Neural cell (in vitro differentiated cells): ENCODE results near the gene REPS1. TPM values are rescaled to one million over a fixed set of nuclear protein-coding genes. Genes with fewer than 3 reads are reported as not detected.

Experiments used
- H2AFZ ChIP-seq: fragments of 200-600, 300-800 bp; sonication (generic), shearing (Covaris generic); 2 replicates; pipeline ENCODE4 v1.6.0; 2014; ENCODE audit warnings: low read depth, mild to moderate bottlenecking, antibody characterized with exemption, low read length, moderate library complexity
- H3F3A ChIP-seq: fragments of 200-600 bp; shearing (Covaris generic); 2 replicates; pipeline ENCODE4 v1.6.1; 2016; ENCODE audit warnings: mild to moderate bottlenecking, moderate library complexity, mixed read lengths, antibody characterized with exemption, low read length; ENCODE audit not compliant: insufficient read depth, poor library complexity, severe bottlenecking
- H3K27ac ChIP-seq: fragments of 200-600, 300-800 bp; sonication (generic), shearing (Covaris generic); 2 replicates; pipeline ENCODE4 v1.5.1; 2014; ENCODE audit warnings: mild to moderate bottlenecking, low read length, moderate library complexity
- H3K27me3 ChIP-seq: fragments of 300-800, 200-600 bp; sonication (generic), shearing (Covaris generic); 2 replicates; pipeline ENCODE4 v1.6.0; 2014; ENCODE audit warnings: mild to moderate bottlenecking, low read depth, low read length, moderate library complexity; ENCODE audit not compliant: insufficient read depth
- H3K36me3 ChIP-seq: fragments of 300-800, 200-600 bp; sonication (generic), shearing (Covaris generic); 2 replicates; pipeline ENCODE4 v1.5.1; 2014; ENCODE audit warnings: mild to moderate bottlenecking, antibody characterized with exemption, low read length, moderate library complexity; ENCODE audit not compliant: insufficient read depth
- H3K4me2 ChIP-seq: fragments of 300-800, 200-600 bp; sonication (generic), shearing (Covaris generic); 2 replicates; pipeline ENCODE4 v1.6.0; 2014; ENCODE audit warnings: mild to moderate bottlenecking, low read length
- H3K4me3 ChIP-seq: fragments of 300-800, 200-600 bp; sonication (generic), shearing (Covaris generic); 2 replicates; pipeline ENCODE4 v1.5.1; 2014; ENCODE audit warnings: mild to moderate bottlenecking, low read length, moderate library complexity
- H3K79me2 ChIP-seq: fragments of 200-600 bp; shearing (Covaris generic); replicated peaks from 2 replicates; pipeline ENCODE4 v1.6.0; 2014; ENCODE audit warnings: mild to moderate bottlenecking, low read length, moderate library complexity; ENCODE audit not compliant: insufficient read depth
- H3K9ac ChIP-seq: fragments of 300-800, 200-600 bp; sonication (generic), shearing (Covaris generic); 2 replicates; pipeline ENCODE4 v1.6.1; 2016; ENCODE audit warnings: mild to moderate bottlenecking, low read length, mixed read lengths
- H3K9me2 ChIP-seq: fragments of 200-600 bp; shearing (Covaris generic); 2 replicates; pipeline ENCODE4 v1.6.1; 2016; ENCODE audit warnings: mild to moderate bottlenecking, low read length, mixed read lengths; ENCODE audit not compliant: insufficient read depth
- H3K9me3 ChIP-seq: fragments of 200-600, 300-800 bp; sonication (generic), shearing (Covaris generic); 2 replicates; pipeline ENCODE4 v1.6.1; 2016; ENCODE audit warnings: mild to moderate bottlenecking, mixed run types, low read length, moderate library complexity, mixed read lengths
- H4K20me1 ChIP-seq: fragments of 200-600 bp; shearing (Covaris generic); 2 replicates; pipeline ENCODE4 v1.6.1; 2016; ENCODE audit warnings: mild to moderate bottlenecking, mixed run types; ENCODE audit not compliant: insufficient read depth
- EP300 ChIP-seq: fragments of 450-650 bp; conservative IDR thresholded peaks from 2 replicates; pipeline ENCODE4 v1.6.1; 2014; ENCODE audit warnings: antibody characterized with exemption, mild to moderate bottlenecking, moderate library complexity; ENCODE audit not compliant: poor library complexity, severe bottlenecking
- EZH2 ChIP-seq: fragments of 200-600, 300-800 bp; shearing (Covaris generic), sonication (generic); IDR thresholded peaks from 2 replicates; pipeline ENCODE4 v1.6.1; 2014; ENCODE audit warnings: antibody characterized with exemption, low read length, borderline replicate concordance, mild to moderate bottlenecking; ENCODE audit not compliant: insufficient read depth, poor library complexity, severe bottlenecking
- MXI1 ChIP-seq: fragments of 450-650 bp; conservative IDR thresholded peaks from 2 replicates; pipeline ENCODE4 v1.6.1; 2014; ENCODE audit warnings: antibody characterized with exemption, mild to moderate bottlenecking; ENCODE audit not compliant: poor library complexity, severe bottlenecking
- POLR2AphosphoS5 ChIP-seq: IDR thresholded peaks from 2 replicates; pipeline ENCODE4 v1.6.1; 2012
- RAD21 ChIP-seq: fragments of 450-650 bp; conservative IDR thresholded peaks from 2 replicates; pipeline ENCODE4 v1.6.1; 2014; ENCODE audit warnings: antibody characterized with exemption, mild to moderate bottlenecking, moderate library complexity
- SMC3 ChIP-seq: fragments of 450-650 bp; conservative IDR thresholded peaks from 2 replicates; pipeline ENCODE4 v1.6.1; 2014; ENCODE audit warnings: antibody characterized with exemption, mild to moderate bottlenecking, moderate library complexity; ENCODE audit not compliant: poor library complexity
- TAF1 ChIP-seq: IDR thresholded peaks from 2 replicates; pipeline ENCODE4 v1.6.1; 2012; ENCODE audit warnings: low read depth
- polyA plus RNA-seq: library from polyadenylated mRNA; depleted of rRNA; stranded (reverse); fragments of >200 nt; gene quantifications from 2 replicates; pipeline ENCODE4 v1.2.3, GENCODE V29; 2014
- TF ChIP-seq, protein P1 (sequence below): fragments of 450-650 bp; IDR thresholded peaks from 2 replicates; pipeline ENCODE4 v1.5.1; 2014; ENCODE audit warnings: antibody characterized with exemption, mild to moderate bottlenecking, moderate library complexity; ENCODE audit not compliant: poor library complexity, severe bottlenecking
- TF ChIP-seq, protein P2 (sequence below): IDR thresholded peaks from 2 replicates; pipeline ENCODE4 v1.6.1; 2012; ENCODE audit warnings: borderline replicate concordance

The REPS1 gene
- polyA plus RNA-seq, 1 donor from 2014 or later, result 64.9 TPM

DNA sequence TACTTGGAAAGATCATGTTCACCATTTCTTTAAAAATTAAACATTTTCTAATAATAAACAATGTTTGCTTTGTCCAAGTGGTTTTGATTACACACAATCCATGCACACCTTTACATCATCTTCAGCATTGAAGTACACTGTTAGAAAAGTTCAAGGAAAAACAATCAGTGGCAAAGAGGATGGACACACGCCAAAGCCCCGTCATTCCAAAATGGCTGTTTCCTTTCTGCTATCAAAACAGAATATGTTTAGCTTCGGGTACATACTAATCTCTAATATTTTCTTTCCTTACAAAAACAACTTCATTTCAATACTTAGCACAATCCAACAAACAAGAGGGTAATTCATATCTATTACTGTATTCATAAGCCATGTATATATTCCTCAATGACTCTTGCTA is 24.5 kb downstream of the REPS1 start:
- Histone ChIP-seq H3K9me2 (no peaks in the 10 kb centered on the region), H3K27me3 (no peaks in the 10 kb centered on the region), H3K79me2 (peaks cover 62% of the 10 kb centered on the region), H3K36me3 (no peaks in the 10 kb centered on the region), H3K9ac (no peak overlapping the region), H3K9me3 (no peaks in the 10 kb centered on the region), H3K4me3 (no peak overlapping the region), H3K4me2 (no peak overlapping the region), H3K27ac (no peak overlapping the region), H3F3A (no peaks in the 10 kb centered on the region), H2AFZ (no peak overlapping the region), H4K20me1 (no peaks in the 10 kb centered on the region)
- TF ChIP-seq EP300 (no peak), SMC3 (no peak), TAF1 (no peak), POLR2AphosphoS5 (no peak), RAD21 (no peak), EZH2 (no peak), MXI1 (no peak)
- TF ChIP-seq, protein P1, sequence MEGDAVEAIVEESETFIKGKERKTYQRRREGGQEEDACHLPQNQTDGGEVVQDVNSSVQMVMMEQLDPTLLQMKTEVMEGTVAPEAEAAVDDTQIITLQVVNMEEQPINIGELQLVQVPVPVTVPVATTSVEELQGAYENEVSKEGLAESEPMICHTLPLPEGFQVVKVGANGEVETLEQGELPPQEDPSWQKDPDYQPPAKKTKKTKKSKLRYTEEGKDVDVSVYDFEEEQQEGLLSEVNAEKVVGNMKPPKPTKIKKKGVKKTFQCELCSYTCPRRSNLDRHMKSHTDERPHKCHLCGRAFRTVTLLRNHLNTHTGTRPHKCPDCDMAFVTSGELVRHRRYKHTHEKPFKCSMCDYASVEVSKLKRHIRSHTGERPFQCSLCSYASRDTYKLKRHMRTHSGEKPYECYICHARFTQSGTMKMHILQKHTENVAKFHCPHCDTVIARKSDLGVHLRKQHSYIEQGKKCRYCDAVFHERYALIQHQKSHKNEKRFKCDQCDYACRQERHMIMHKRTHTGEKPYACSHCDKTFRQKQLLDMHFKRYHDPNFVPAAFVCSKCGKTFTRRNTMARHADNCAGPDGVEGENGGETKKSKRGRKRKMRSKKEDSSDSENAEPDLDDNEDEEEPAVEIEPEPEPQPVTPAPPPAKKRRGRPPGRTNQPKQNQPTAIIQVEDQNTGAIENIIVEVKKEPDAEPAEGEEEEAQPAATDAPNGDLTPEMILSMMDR, result no peak
- TF ChIP-seq, protein P2, sequence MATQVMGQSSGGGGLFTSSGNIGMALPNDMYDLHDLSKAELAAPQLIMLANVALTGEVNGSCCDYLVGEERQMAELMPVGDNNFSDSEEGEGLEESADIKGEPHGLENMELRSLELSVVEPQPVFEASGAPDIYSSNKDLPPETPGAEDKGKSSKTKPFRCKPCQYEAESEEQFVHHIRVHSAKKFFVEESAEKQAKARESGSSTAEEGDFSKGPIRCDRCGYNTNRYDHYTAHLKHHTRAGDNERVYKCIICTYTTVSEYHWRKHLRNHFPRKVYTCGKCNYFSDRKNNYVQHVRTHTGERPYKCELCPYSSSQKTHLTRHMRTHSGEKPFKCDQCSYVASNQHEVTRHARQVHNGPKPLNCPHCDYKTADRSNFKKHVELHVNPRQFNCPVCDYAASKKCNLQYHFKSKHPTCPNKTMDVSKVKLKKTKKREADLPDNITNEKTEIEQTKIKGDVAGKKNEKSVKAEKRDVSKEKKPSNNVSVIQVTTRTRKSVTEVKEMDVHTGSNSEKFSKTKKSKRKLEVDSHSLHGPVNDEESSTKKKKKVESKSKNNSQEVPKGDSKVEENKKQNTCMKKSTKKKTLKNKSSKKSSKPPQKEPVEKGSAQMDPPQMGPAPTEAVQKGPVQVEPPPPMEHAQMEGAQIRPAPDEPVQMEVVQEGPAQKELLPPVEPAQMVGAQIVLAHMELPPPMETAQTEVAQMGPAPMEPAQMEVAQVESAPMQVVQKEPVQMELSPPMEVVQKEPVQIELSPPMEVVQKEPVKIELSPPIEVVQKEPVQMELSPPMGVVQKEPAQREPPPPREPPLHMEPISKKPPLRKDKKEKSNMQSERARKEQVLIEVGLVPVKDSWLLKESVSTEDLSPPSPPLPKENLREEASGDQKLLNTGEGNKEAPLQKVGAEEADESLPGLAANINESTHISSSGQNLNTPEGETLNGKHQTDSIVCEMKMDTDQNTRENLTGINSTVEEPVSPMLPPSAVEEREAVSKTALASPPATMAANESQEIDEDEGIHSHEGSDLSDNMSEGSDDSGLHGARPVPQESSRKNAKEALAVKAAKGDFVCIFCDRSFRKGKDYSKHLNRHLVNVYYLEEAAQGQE, result no peak

DNA sequence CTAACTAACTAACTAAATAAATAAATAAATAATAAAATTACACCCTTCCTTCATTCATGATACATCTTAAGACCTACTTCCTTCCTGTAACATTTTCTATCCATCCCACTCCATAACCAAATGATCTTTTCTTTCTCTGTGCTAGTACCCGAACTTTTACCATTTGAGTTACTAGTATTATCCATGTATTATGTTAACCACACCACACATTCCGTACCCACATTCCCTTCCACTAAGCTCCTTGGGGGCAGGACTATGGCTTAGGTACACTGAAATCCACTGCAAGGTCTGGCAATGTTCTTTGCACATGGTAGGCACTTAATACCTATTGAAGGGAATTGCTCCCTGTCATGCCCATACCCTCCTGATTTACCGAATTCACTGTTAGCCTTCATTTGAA is 24.9 kb downstream of the REPS1 start:
- Histone ChIP-seq H3K9me2 (no peaks in the 10 kb centered on the region), H3K79me2 (peaks cover 59% of the 10 kb centered on the region), H2AFZ (no peak overlapping the region), H3K36me3 (no peaks in the 10 kb centered on the region), H3K27ac (no peak overlapping the region), H3K4me3 (no peak overlapping the region), H3K4me2 (no peak overlapping the region), H4K20me1 (no peaks in the 10 kb centered on the region), H3F3A (no peaks in the 10 kb centered on the region), H3K9ac (no peak overlapping the region), H3K27me3 (no peaks in the 10 kb centered on the region), H3K9me3 (no peaks in the 10 kb centered on the region)
- TF ChIP-seq POLR2AphosphoS5, result no peak
- TF ChIP-seq SMC3, result no peak
- no peak for TF ChIP-seq EP300
- TF ChIP-seq EZH2, result no peak
- TF ChIP-seq RAD21, result no peak
- TF ChIP-seq TAF1, result no peak
- TF ChIP-seq, protein P2, result no peak
- TF ChIP-seq, protein P1, result no peak
- TF ChIP-seq MXI1, result no peak
